Transverse colon (tissue), 4 donors: ENCODE results near the gene NOC2L. TPM values are rescaled to one million over a fixed set of nuclear protein-coding genes. Genes with fewer than 3 reads are reported as not detected.

Experiments used
- DNase-seq: peaks from one replicate; pipeline ENCODE4 v3.0.0-alpha.2; 2019
- H3K27ac ChIP-seq, 4 donors: fragments of 200-600 bp; sonication (generic); 2 replicates each; pipeline ENCODE4 v1.5.1; 2016 to 2018; ENCODE audit warnings: inconsistent platforms in 4 of 4
- H3K27me3 ChIP-seq: fragments of 200-600 bp; sonication (generic); 2 replicates; pipeline ENCODE4 v1.5.1; 2017; ENCODE audit warnings: inconsistent platforms
- H3K36me3 ChIP-seq, 4 donors: fragments of 200-600 bp; sonication (generic); 2 replicates each; pipeline ENCODE4 v1.5.1; 2017 to 2019; ENCODE audit warnings: inconsistent platforms in 4 of 4
- H3K4me1 ChIP-seq, 4 donors: fragments of 200-600 bp; sonication (generic); 2 replicates each; pipeline ENCODE4 v1.5.1; 2017 to 2020; ENCODE audit warnings: inconsistent platforms in 4 of 4
- H3K4me3 ChIP-seq, 4 donors: fragments of 200-600 bp; sonication (generic); 1 replicate in 1 of 4; 2 replicates in 3 of 4; pipeline versions ENCODE4 v1.5.1 to v1.6.1; 2017 to 2019; ENCODE audit warnings: inconsistent platforms in 4 of 4
- H3K9me3 ChIP-seq, 2 donors: fragments of 200-600 bp; sonication (generic); 2 replicates each; pipeline ENCODE4 v1.5.1; 2017 to 2019; ENCODE audit warnings: inconsistent platforms in 2 of 2
- EP300 ChIP-seq: sonication (generic); formaldehyde crosslinking; IDR thresholded peaks from one replicate; pipeline ENCODE4 v1.6.1; 2017; ENCODE audit warnings: antibody characterized with exemption, low read depth
- POLR2A ChIP-seq: fragments of 450-650 bp; IDR thresholded peaks from one replicate; pipeline ENCODE4 v1.6.1; 2016; ENCODE audit warnings: antibody characterized with exemption, mild to moderate bottlenecking, moderate library complexity
- POLR2AphosphoS5 ChIP-seq, 3 donors: sonication (generic); formaldehyde crosslinking; IDR thresholded peaks; one replicate each; pipeline ENCODE4 v1.6.1; 2016; ENCODE audit warnings: antibody characterized with exemption in 3 of 3
- WGBS, 2 donors: methylation state at CpG; one replicate each; pipeline ENCODE4 v1.1.5; 2018; ENCODE audit warnings: low coverage in 1 of 2; 5-methylcytosine and 5-hydroxymethylcytosine counted together
- in situ Hi-C, 4 donors: fragments of 200-750 bp; cut with MboI; loops; one replicate each; pipeline versions ENCODE4 v1.15.0 to v1.15.1; 2017; ENCODE audit warnings: low sequenced_read_pairs in 3 of 4, low pct_ligation_motif_present in 1 of 4, low pct_unique_long_range_greater_than_20kb in 1 of 4
- intact Hi-C: fragments of 100-400 bp; cut with DNase I; formaldehyde crosslinking; loops from one replicate; pipeline ENCODE4 v1.15.1; 2023; ENCODE audit warnings: low total_unique reads
- total RNA-seq, 4 donors: library from RNA; depleted of rRNA; stranded (reverse); fragments of >200 nt; gene quantifications; one replicate each; pipeline ENCODE4 v1.1.0, GENCODE V29; 2016
- TF ChIP-seq, protein P1 (sequence below), 5 experiments: fragments of 200-600 bp in 3 of 5; fragments of 450-650 bp in 2 of 5; sonication (generic) in 3 of 5; IDR thresholded peaks; 1 replicate in 2 of 5; 2 replicates in 3 of 5; pipeline ENCODE4 v1.5.1; 2016 to 2017; ENCODE audit warnings: antibody characterized with exemption in 5 of 5, inconsistent platforms in 3 of 5, mild to moderate bottlenecking in 2 of 5, moderate library complexity in 1 of 5

Gene NOC2L
- total RNA-seq, 4 donors from 2014 or later: 17.6 to 50.4 (median 31.6) TPM

DNA sequence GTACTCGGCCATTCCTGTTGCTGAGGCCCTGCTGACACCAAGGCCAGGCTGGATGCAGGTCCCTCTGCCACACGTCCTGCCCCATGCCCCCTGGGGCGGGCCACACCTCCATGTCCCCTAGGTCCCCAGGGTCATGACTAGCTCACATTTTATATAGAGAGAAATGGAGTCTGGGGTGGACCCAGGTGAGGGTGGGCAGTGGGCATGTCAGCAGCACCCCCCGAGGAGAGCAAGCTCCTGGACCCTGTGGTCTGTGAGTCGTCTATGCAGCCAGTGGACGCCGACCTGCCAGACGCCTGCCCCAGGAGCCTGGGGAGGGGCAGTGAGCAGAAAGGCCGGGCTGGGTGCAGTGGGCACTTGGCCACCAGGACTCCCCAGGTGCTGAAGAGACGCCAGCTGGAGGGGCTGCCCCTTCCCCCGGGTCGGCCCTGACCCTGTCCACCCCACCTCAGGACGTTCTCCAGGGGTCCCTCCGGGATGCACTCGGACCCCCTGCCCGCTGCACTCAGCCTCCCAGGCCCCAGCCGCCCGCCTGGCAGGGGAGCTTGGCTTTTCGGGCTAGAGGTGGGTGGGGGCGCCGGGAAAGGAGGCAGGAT lies 19.4 kb downstream of the NOC2L start:
- intact Hi-C loops: no loop called here
- Histone ChIP-seq H3K4me3 (peak overlapping the region in 2 of 4 donors; percentile 39 to 51), H3K4me1 (peaks cover 25 to 44% (median 38%) of the 10 kb centered on the region in 4 donors), H3K27ac (peak overlapping the region in 1 of 4 donors; percentile 82), H3K36me3 (no peaks in the 10 kb centered on the region), H3K9me3 (no peaks in the 10 kb centered on the region), H3K27me3 (peaks cover 92% of the 10 kb centered on the region)
- no peak for DNase-seq
- TF ChIP-seq, protein P1, sequence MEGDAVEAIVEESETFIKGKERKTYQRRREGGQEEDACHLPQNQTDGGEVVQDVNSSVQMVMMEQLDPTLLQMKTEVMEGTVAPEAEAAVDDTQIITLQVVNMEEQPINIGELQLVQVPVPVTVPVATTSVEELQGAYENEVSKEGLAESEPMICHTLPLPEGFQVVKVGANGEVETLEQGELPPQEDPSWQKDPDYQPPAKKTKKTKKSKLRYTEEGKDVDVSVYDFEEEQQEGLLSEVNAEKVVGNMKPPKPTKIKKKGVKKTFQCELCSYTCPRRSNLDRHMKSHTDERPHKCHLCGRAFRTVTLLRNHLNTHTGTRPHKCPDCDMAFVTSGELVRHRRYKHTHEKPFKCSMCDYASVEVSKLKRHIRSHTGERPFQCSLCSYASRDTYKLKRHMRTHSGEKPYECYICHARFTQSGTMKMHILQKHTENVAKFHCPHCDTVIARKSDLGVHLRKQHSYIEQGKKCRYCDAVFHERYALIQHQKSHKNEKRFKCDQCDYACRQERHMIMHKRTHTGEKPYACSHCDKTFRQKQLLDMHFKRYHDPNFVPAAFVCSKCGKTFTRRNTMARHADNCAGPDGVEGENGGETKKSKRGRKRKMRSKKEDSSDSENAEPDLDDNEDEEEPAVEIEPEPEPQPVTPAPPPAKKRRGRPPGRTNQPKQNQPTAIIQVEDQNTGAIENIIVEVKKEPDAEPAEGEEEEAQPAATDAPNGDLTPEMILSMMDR (IDR thresholded peaks at IDR 0.05): no peak
- no peak for TF ChIP-seq EP300
- no peak for TF ChIP-seq POLR2A
- no peak for TF ChIP-seq POLR2AphosphoS5 (IDR thresholded peaks at IDR 0.05)
- 13% methylated on average over 15 of the region's 21 CpGs; no CpG with 5 or more reads in 1 of the 2 donors for WGBS, 2 donors
- in situ Hi-C loops: no loop called here

DNA sequence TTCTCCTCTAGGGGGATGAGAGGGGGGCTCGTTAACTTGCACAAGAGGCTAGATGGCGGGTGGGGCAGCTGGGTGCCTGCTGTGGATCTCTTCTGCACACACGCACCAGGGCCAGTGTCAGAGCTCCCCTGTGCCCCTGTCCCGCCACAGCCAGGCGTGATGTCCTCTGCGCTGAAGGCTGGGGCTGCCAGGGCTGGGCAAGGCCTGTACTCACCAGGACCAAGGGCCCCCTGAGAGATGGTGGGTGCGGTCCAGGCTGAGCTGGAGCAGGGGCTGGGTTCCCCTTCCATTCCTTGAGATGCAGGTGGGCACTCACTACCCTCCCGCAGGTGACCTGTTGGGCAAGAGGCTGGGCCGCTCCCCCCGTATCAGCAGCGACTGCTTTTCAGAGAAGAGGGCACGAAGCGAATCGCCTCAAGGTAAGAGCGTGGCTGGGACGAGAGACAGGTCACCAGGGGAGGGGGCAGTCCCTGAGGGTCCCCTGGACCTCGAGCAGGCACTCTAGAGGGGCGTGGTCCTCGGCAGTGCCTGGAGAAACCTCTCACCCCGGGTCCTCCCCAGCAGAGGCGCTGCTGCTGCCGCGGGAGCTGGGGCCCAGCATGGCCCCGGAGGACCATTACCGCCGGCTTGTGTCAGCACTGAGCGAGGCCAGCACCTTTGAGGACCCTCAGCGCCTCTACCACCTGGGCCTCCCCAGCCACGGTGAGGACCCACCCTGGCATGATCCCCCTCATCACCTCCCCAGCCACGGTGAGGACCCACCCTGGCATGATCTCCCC lies 20.2 kb downstream of the NOC2L start:
- WGBS, 2 donors: 53% methylated on average over 30 of the region's 30 CpGs; no CpG with 5 or more reads in 1 of the 2 donors
- no peaks in the 10 kb centered on the region for H3K9me3 ChIP-seq
- H3K4me3 ChIP-seq: no peak overlapping the region
- DNase-seq: no peak
- TF ChIP-seq EP300 (no peak), POLR2A (no peak), POLR2AphosphoS5 (IDR thresholded peaks at IDR 0.05) (no peak)
- TF ChIP-seq, protein P1 (IDR thresholded peaks at IDR 0.05): no peak
- in situ Hi-C loops (no loop called here), intact Hi-C loops (no loop called here)
- no peak overlapping the region for H3K27ac ChIP-seq
- H3K27me3 ChIP-seq: peaks cover 92% of the 10 kb centered on the region
- peaks cover 25 to 44% (median 38%) of the 10 kb centered on the region in 4 donors for H3K4me1 ChIP-seq
- H3K36me3 ChIP-seq: no peaks in the 10 kb centered on the region

DNA sequence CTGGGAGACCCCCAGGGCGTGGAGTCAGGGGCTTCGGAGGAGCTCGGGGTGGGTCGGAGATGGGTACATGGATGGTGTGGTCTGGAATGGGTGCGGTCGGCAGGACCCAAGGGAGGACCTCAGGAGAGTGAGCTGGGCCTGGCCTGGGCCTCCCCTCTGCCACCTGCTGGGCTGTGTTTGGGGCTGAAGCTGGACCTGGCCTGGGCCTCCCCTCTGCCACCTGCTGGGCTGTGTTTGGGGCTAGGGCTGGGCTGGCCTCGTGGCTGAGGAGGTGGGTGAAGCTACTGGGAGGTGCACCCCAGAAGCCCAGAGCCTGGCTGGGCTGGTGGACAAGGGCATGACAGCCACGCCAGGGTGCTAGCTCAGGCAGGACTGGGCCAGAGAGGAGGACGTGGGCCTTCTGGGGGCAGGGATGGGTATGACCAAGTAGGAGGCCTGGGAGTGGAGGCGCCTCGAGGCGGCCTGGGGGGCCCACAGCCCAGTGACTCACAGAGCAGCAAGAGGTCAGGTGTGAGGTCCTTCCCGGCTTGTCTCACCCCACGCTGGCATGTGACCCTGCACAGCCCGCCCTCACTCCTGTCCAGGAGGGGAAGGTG lies 20.9 kb downstream of the NOC2L start:
- in situ Hi-C loops: no loop called here
- intact Hi-C loops: no loop called here
- Histone ChIP-seq H3K9me3 (no peaks in the 10 kb centered on the region), H3K4me1 (peaks cover 25 to 48% (median 42%) of the 10 kb centered on the region in 4 donors), H3K27ac (no peak overlapping the region), H3K27me3 (peaks cover 91% of the 10 kb centered on the region), H3K4me3 (no peak overlapping the region), H3K36me3 (no peaks in the 10 kb centered on the region)
- 65% methylated on average over 12 of the region's 15 CpGs; no CpG with 5 or more reads in 1 of the 2 donors for WGBS, 2 donors
- peak; percentile 57 for DNase-seq
- TF ChIP-seq POLR2AphosphoS5 (IDR thresholded peaks at IDR 0.05): no peak
- TF ChIP-seq, protein P1 (IDR thresholded peaks at IDR 0.05): peak in 4 of 5 experiments; percentile 47 to 78 (median 62)

DNA sequence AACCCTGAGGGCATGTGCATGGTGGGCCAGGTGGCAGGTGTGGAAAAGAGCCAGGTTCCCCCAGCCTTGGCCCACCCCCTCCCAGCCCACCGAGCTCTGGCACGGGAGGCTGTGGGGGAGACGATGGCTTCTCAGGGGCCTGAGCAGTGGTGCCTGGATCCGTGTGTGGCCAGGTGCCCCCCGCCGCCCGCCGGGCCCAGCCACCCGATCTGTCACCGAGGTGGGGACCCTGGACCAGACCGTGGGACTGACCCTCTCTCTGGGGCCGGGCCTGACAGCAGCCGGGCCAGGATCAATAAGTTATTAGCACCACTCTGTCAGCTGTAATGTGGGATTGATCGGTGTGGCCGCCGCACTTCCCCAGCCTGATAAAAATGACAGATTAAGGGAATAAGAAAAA lies 21.5 kb downstream of the NOC2L start:
- peaks cover 25 to 47% (median 39%) of the 10 kb centered on the region in 4 donors for H3K4me1 ChIP-seq
- H3K27me3 ChIP-seq: peaks cover 91% of the 10 kb centered on the region
- in situ Hi-C loops (no loop called here), intact Hi-C loops (loop anchor here (2.0 kb wide), 1 partner anchor 33 kb away; no protein-coding TSS in a partner anchor)
- no peak overlapping the region for H3K27ac ChIP-seq
- H3K9me3 ChIP-seq: no peaks in the 10 kb centered on the region
- H3K36me3 ChIP-seq: no peaks in the 10 kb centered on the region
- 75% methylated on average over 15 of the region's 16 CpGs; no CpG with 5 or more reads in 1 of the 2 donors for WGBS, 2 donors
- TF ChIP-seq POLR2A (no peak), POLR2AphosphoS5 (IDR thresholded peaks at IDR 0.05) (no peak), EP300 (no peak)
- TF ChIP-seq, protein P1 (IDR thresholded peaks at IDR 0.05): no peak
- no peak for DNase-seq
- no peak overlapping the region for H3K4me3 ChIP-seq
